HCT116 (cell line): ENCODE measurements around the gene TNXB.

Experiments
- CBX3 ChIP-seq: IDR thresholded peaks from 2 replicates; pipeline ENCODE4 v1.6.1; 2012; ENCODE audit warnings: low read depth
- EGR1 ChIP-seq: IDR thresholded peaks from 2 replicates; pipeline ENCODE4 v1.6.1; 2012; ENCODE audit warnings: low read depth
- EZH2 ChIP-seq: fragments of 200-600 bp; sonication (generic); IDR thresholded peaks from 2 replicates; pipeline ENCODE4 v1.6.1; 2017; ENCODE audit warnings: antibody characterized with exemption, mixed run types
- EZH2phosphoT487 ChIP-seq: fragments of 200-600 bp; IDR thresholded peaks from 2 replicates; pipeline ENCODE4 v1.6.1; 2018; ENCODE audit warnings: antibody characterized with exemption, borderline replicate concordance
- JUND ChIP-seq: IDR thresholded peaks from 2 replicates; pipeline ENCODE4 v1.6.1; 2012
- POLR2A ChIP-seq: IDR thresholded peaks from 2 replicates; pipeline ENCODE4 v1.7.0; 2011; ENCODE audit warnings: borderline replicate concordance; ENCODE audit not compliant: insufficient read depth, insufficient read length; ENCODE audit errors: extremely low read depth
- POLR2AphosphoS5 ChIP-seq: IDR thresholded peaks from 2 replicates; pipeline ENCODE4 v1.6.1; 2011; ENCODE audit warnings: mild to moderate bottlenecking, low read depth, low read length, moderate library complexity
- RAD21 ChIP-seq: IDR thresholded peaks from 2 replicates; pipeline ENCODE4 v1.6.1; 2012; ENCODE audit warnings: low read depth, mild to moderate bottlenecking
- SIN3A ChIP-seq: IDR thresholded peaks from 2 replicates; pipeline ENCODE4 v1.6.1; 2012; ENCODE audit warnings: low read depth
- SP1 ChIP-seq: IDR thresholded peaks from 2 replicates; pipeline ENCODE4 v1.6.1; 2012; ENCODE audit warnings: low read depth
- TCF7L2 ChIP-seq: IDR thresholded peaks from 2 replicates; pipeline ENCODE4 v1.7.0; 2011; ENCODE audit warnings: borderline replicate concordance, inconsistent platforms; ENCODE audit not compliant: insufficient read depth, insufficient read length; ENCODE audit errors: extremely low read depth
- ZNF274 ChIP-seq: fragments of 200-500 bp; sonication (Bioruptor generic); IDR thresholded peaks from 2 replicates; pipeline ENCODE4 v1.6.1; 2014; ENCODE audit warnings: mild to moderate bottlenecking, low read depth, low read length, inconsistent platforms
- TF ChIP-seq, protein P1 (sequence below), 3 experiments: fragments of 200-600 bp in 1 of 3; sonication (generic) in 1 of 3; IDR thresholded peaks in 2 of 3; conservative IDR thresholded peaks in 1 of 3; 2 replicates each; pipeline ENCODE4 v1.5.1; 2012 to 2017; ENCODE audit warnings: low read depth in 2 of 3, low read length in 2 of 3, antibody characterized with exemption in 1 of 3, borderline replicate concordance in 1 of 3, control low read depth in 1 of 3, mild to moderate bottlenecking in 1 of 3, mixed read lengths in 1 of 3, mixed run types in 1 of 3, moderate library complexity in 1 of 3; ENCODE audit not compliant: insufficient read depth in 1 of 3
- TF ChIP-seq, protein P2 (sequence below): IDR thresholded peaks from 2 replicates; pipeline ENCODE4 v1.6.1; 2012

DNA sequence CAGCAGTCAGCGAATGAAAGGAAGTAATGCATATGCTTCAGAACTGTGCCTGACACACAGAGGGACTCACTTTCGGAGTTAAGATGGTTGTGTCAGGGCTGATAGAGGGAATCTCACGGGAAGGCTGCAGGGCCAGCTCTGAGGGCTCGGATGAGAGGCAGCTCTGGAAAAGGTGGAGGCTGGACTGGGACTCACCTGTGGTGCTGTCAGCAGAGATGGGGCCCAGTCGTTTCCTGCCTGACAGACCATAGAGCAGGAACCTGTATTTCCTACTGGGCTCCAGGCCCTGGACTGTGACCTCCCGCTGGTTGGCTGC is 61.6 kb downstream of the TNXB start:
- TF ChIP-seq, protein P1, sequence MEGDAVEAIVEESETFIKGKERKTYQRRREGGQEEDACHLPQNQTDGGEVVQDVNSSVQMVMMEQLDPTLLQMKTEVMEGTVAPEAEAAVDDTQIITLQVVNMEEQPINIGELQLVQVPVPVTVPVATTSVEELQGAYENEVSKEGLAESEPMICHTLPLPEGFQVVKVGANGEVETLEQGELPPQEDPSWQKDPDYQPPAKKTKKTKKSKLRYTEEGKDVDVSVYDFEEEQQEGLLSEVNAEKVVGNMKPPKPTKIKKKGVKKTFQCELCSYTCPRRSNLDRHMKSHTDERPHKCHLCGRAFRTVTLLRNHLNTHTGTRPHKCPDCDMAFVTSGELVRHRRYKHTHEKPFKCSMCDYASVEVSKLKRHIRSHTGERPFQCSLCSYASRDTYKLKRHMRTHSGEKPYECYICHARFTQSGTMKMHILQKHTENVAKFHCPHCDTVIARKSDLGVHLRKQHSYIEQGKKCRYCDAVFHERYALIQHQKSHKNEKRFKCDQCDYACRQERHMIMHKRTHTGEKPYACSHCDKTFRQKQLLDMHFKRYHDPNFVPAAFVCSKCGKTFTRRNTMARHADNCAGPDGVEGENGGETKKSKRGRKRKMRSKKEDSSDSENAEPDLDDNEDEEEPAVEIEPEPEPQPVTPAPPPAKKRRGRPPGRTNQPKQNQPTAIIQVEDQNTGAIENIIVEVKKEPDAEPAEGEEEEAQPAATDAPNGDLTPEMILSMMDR (IDR thresholded peaks at IDR 0.05 in 2 of 3, conservative IDR thresholded peaks at IDR 0.05 in 1 of 3; ENCODE audit: borderline replicate concordance in 1 of 3, insufficient read depth in 1 of 3, low read depth in 2 of 3, low read length in 2 of 3) = no peak
- TF ChIP-seq TCF7L2 (no peak), POLR2A (no peak), SIN3A (no peak), POLR2AphosphoS5 (no peak), RAD21 (no peak), SP1 (no peak), CBX3 (no peak), EZH2phosphoT487 (no peak), EZH2 (no peak), EGR1 (no peak), JUND (no peak), ZNF274 (no peak)
- TF ChIP-seq, protein P2, sequence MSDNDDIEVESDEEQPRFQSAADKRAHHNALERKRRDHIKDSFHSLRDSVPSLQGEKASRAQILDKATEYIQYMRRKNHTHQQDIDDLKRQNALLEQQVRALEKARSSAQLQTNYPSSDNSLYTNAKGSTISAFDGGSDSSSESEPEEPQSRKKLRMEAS = no peak
